NT2/D1 (cell line): ENCODE measurements around the gene CAMK2N2.

Source experiments
- DNase-seq: peaks from one replicate; pipeline ENCODE4 v3.0.0-alpha.2; 2011; ENCODE audit warnings: low read depth, low spot score
- H3K27me3 ChIP-seq: 2 replicates; pipeline ENCODE4 v1.6.0; 2011; ENCODE audit warnings: mild to moderate bottlenecking; ENCODE audit not compliant: insufficient read length, insufficient read depth
- H3K36me3 ChIP-seq: 2 replicates; pipeline ENCODE4 v1.6.1; 2011; ENCODE audit warnings: mild to moderate bottlenecking, low read length, mixed read lengths; ENCODE audit not compliant: insufficient read depth, insufficient read length
- H3K4me1 ChIP-seq: 2 replicates; pipeline ENCODE4 v1.5.1; 2011; ENCODE audit not compliant: insufficient read depth, insufficient read length
- H3K4me3 ChIP-seq: 2 replicates; pipeline ENCODE4 v1.5.1; 2011; ENCODE audit warnings: low read depth; ENCODE audit not compliant: insufficient read length
- H3K9ac ChIP-seq: 2 replicates; pipeline ENCODE4 v1.6.0; 2011; ENCODE audit warnings: low read depth; ENCODE audit not compliant: insufficient read length
- H3K9me3 ChIP-seq: 2 replicates; pipeline ENCODE4 v1.5.1; 2011; ENCODE audit warnings: mild to moderate bottlenecking, low read length; ENCODE audit not compliant: insufficient read depth
- SUZ12 ChIP-seq: IDR thresholded peaks from 2 replicates; pipeline ENCODE4 v1.6.1; 2011; ENCODE audit not compliant: insufficient read length, insufficient read depth; ENCODE audit errors: extremely low read depth
- YY1 ChIP-seq: IDR thresholded peaks from 2 replicates; pipeline ENCODE4 v1.6.1; 2011; ENCODE audit not compliant: insufficient read length, insufficient read depth
- ZNF274 ChIP-seq: IDR thresholded peaks from 2 replicates; pipeline ENCODE4 v1.6.1; 2011; ENCODE audit warnings: mild to moderate bottlenecking, low read depth, low read length

The CAMK2N2 gene

DNA sequence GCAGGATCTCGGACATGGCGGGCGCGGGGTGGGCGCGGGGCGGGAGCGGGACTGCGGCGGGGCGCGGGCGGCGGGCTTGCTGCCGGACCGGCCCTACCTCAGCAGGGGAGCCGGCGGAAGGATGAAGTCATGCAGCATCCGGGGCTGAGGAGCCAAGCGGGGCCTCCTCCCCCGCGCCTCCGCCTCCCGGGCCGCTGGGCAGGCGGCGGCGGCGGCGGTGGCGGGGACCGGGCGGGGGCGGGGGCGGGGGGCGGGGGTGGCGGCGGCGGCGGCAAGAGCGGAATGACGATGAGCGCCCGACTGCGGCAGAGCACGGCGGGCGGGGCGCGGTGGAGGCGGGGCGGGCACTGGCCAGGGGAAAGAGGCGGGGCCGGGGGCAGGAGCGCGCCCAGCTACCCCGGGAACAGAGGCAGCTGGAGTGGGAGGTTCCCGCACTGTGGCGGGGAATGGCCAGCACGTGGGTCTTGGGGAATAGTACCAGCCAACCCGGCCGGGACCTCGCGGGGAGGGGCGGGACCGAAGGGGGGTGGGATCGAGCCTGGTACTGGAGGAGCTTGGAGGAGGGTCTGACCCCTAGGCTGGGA, at the start of gene CAMK2N2:
Gene CAMK2N2 (minus strand): TSS at position 284 of the 584 bp plus-strand sequence. CDS start 268 bp downstream, at position 16.
- peaks cover 64% of the 10 kb centered on the region for H3K27me3 ChIP-seq
- no peak for TF ChIP-seq SUZ12
- peaks cover 6% of the 10 kb centered on the region for H3K4me1 ChIP-seq
- peak within 1 kb of the TSS; percentile 87 for H3K9ac ChIP-seq
- peaks cover 4% of the 10 kb centered on the region for H3K36me3 ChIP-seq
- DNase-seq = no peak
- no peaks in the 10 kb centered on the region for H3K9me3 ChIP-seq
- peak within 1 kb of the TSS; percentile 82 for H3K4me3 ChIP-seq

DNA sequence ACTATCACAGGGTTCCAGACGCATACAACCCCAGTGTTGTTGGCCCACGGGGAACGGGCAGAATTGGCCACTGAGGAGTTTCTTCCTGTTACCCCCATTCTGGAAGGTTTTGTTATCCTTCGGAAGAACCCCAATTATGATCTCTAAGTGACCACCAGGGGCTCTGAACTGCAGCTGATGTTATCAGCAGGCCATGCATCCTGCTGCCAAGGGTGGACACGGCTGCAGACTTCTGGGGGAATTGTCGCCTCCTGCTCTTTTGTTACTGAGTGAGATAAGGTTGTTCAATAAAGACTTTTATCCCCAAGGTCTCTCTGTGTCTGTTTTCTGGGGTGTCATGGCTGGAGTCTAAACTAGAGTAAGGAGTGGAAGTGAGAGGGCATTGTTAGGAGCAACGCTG, 47.4 kb upstream of the CAMK2N2 start:
- no peak for DNase-seq
- Histone ChIP-seq H3K27me3 (no peaks in the 10 kb centered on the region), H3K4me3 (no peak overlapping the region), H3K9ac (no peak overlapping the region), H3K36me3 (peaks cover 63% of the 10 kb centered on the region), H3K9me3 (no peaks in the 10 kb centered on the region), H3K4me1 (no peaks in the 10 kb centered on the region)
- no peak for TF ChIP-seq YY1
- no peak for TF ChIP-seq ZNF274

DNA sequence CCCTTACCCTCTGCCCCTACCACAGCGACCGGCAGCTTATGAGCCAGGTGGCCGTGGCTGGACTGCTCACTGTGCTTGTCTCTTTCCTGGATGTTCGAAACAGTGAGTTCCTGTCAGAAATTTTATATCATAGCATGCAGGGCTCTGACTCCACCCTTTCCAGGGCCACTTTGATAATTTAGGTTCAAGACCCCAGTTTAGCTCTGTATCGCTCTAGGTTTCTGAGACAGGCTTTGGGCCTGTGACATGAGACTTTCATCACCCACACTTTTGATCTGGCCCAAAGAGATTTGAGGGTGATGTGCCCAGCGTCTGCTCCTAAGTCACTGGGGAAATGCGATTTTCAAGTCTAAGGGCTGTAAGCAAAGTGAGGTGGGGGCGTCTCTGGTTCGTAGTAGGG, 46.6 kb upstream of the CAMK2N2 start:
- H3K4me1 ChIP-seq = no peaks in the 10 kb centered on the region
- no peak overlapping the region for H3K9ac ChIP-seq
- H3K4me3 ChIP-seq = no peak overlapping the region
- DNase-seq = no peak
- peaks cover 71% of the 10 kb centered on the region for H3K36me3 ChIP-seq
- TF ChIP-seq YY1 (no peak), SUZ12 (no peak), ZNF274 (no peak)
- H3K27me3 ChIP-seq = no peaks in the 10 kb centered on the region
- H3K9me3 ChIP-seq = no peaks in the 10 kb centered on the region

DNA sequence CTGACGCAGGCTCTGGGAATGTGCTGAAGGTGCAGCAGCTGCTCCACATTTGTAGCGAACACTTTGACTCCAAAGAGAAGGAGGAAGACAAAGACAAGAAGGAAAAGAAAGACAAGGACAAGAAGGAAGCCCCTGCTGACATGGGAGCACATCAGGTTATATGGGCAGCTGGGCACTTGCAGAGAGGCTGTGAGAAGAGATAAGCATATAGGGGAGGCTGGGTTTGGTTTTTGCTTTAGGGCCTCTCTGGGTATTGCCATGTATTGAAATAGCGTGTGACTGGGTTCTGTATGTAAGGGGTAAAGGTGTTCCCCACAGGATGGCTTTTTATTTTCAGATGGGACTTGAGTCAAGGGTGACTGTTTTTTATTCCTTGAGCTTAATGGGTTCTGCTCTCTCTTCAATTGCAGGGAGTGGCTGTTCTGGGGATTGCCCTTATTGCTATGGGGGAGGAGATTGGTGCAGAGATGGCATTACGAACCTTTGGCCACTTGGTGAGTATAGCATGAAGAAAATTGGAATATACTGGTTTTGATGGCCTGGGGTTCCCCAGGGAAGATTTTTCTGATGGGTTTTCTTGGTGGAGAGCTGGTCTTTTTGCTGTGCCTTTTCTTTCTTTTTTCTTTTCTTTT, 45.1 kb upstream of the CAMK2N2 start:
- no peak for TF ChIP-seq ZNF274
- TF ChIP-seq SUZ12 = no peak
- no peak for TF ChIP-seq YY1
- Histone ChIP-seq H3K4me3 (no peak overlapping the region), H3K9me3 (no peaks in the 10 kb centered on the region), H3K36me3 (peaks cover 86% of the 10 kb centered on the region), H3K27me3 (no peaks in the 10 kb centered on the region), H3K4me1 (no peaks in the 10 kb centered on the region), H3K9ac (no peak overlapping the region)
- no peak for DNase-seq

DNA sequence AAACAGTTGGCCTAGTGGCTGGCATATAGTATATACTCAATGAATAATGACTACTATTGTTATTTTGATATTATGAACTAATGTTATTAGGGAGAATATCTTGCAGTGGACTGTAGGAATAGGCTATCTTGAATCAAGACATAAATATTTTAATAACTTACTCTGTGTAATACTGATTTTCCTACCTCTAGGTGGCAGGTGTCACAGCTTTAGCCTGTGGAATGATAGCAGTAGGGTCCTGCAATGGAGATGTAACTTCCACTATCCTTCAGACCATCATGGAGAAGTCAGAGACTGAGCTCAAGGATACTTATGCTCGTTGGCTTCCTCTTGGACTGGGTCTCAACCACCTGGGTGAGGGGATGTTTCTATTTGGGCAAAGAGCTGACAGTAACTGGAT, 44.2 kb upstream of the CAMK2N2 start:
- H3K36me3 ChIP-seq = peaks cover 95% of the 10 kb centered on the region
- no peaks in the 10 kb centered on the region for H3K4me1 ChIP-seq
- H3K9me3 ChIP-seq = no peaks in the 10 kb centered on the region
- H3K27me3 ChIP-seq = no peaks in the 10 kb centered on the region
- no peak overlapping the region for H3K9ac ChIP-seq
- H3K4me3 ChIP-seq = no peak overlapping the region
- no peak for TF ChIP-seq ZNF274
- TF ChIP-seq YY1 = no peak
- no peak for TF ChIP-seq SUZ12
- DNase-seq = no peak

DNA sequence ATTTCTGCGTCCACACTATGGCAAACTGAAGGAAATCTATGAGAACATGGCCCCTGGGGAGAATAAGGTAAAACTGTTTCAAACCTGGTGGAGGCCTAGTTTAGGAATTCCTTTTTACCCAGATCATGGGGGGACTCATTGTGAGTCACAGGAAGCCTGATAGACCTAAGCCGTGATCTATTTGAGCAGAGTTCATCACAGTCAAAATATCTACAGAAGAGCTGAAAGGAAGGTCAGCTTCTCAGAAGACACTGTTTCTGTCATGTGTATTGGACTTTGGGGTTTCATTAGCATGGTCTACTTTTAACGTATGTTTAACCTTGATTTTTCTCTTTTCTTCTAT, 39.0 kb upstream of the CAMK2N2 start:
- no peak for TF ChIP-seq YY1
- no peak for TF ChIP-seq SUZ12
- TF ChIP-seq ZNF274 = no peak
- Histone ChIP-seq H3K27me3 (no peaks in the 10 kb centered on the region), H3K9ac (peak overlapping the region; percentile 98), H3K4me1 (no peaks in the 10 kb centered on the region), H3K4me3 (peak overlapping the region; percentile 98), H3K9me3 (no peaks in the 10 kb centered on the region), H3K36me3 (peaks cover 58% of the 10 kb centered on the region)
- no peak for DNase-seq

DNA sequence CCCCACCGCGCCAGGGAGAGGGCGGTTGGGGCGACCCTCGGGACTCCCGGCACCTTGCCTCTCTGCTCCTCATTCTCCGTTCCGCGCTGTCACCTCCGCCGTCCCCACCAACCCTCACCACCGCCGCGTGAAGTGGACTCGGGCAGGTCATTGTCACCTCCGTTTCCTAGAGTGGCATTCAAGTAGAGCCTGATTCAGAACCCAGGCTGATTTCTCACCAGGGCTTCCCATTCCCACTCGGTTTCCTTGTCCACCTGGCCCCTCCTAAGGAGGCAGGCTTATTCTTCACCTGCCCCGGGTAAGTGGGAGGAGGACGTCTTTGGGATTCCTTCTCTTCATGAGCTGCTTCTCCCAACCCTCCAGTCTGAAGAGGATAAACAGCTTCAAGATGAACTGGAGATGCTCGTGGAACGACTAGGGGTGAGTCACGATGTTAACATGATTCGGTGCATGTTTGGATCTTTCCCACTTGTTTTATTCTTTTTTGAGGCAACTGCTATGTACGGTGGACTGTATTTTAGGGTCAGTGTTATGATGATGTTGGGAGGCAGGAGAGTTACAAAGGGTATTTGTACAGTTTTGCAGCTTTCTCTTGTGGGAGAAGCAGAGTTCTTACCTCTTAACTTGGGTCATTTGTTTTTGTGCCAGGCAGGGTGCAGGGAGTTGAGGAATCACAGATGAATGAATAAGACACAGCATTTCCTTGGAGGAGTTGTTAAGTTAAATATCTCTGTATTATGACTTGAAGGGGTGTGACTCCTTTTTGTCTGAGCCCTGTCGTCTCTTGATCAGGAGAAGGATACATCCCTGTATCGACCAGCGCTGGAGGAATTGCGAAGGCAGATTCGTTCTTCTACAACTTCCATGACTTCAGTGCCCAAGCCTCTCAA, 38.4 kb upstream of the CAMK2N2 start:
- DNase-seq = no peak
- H3K4me1 ChIP-seq = no peaks in the 10 kb centered on the region
- H3K9ac ChIP-seq = peak overlapping the region; percentile 98
- H3K27me3 ChIP-seq = no peaks in the 10 kb centered on the region
- H3K36me3 ChIP-seq = peaks cover 52% of the 10 kb centered on the region
- no peak for TF ChIP-seq SUZ12
- TF ChIP-seq YY1 = no peak
- TF ChIP-seq ZNF274 = no peak
- peak overlapping the region; percentile 98 for H3K4me3 ChIP-seq
- H3K9me3 ChIP-seq = no peaks in the 10 kb centered on the region
